WTC11 (cell line): ENCODE measurements around the gene SLC25A24. TPM values are rescaled to one million over a fixed set of nuclear protein-coding genes. Genes with fewer than 3 reads are reported as not detected.

Experiments
- ATAC-seq: fragments of 200-7000 bp; cut with Tn5 transposase; 2 replicates; pipeline ENCODE4 v1.10.0; 2021; ENCODE audit warnings: mild to moderate bottlenecking, moderate library complexity
- CTCF ChIA-PET: fragments of 300-600 bp; sonication (Branson Sonifier 250); formaldehyde crosslinking; loops from one replicate; lab custom pipeline; 2021; ENCODE audit warnings: antibody characterized with exemption; lab: Charles Lee
- POLR2A ChIA-PET: fragments of 350-600 bp; sonication (Branson Sonifier 250); formaldehyde crosslinking; loops from one replicate; lab custom pipeline; 2021; ENCODE audit warnings: antibody characterized with exemption; lab: Charles Lee
- DNase-seq: peaks from one replicate; pipeline ENCODE4 v3.0.0; 2021; ENCODE audit warnings: low spot score
- H3K27ac Mint-ChIP-seq: 2 replicates; pipeline ENCODE4 v1.8.0; 2021; ENCODE audit warnings: mixed read lengths
- H3K27me3 Mint-ChIP-seq: 2 replicates; pipeline ENCODE4 v1.8.0; 2021; ENCODE audit warnings: low read depth, mild to moderate bottlenecking, moderate library complexity, mixed read lengths
- H3K36me3 Mint-ChIP-seq: 2 replicates; pipeline ENCODE4 v1.8.0; 2021; ENCODE audit warnings: mixed read lengths
- H3K4me1 Mint-ChIP-seq: 2 replicates; pipeline ENCODE4 v1.8.0; 2022; ENCODE audit warnings: mixed read lengths
- H3K4me3 Mint-ChIP-seq: 2 replicates; pipeline ENCODE4 v1.8.0; 2021; ENCODE audit warnings: mild to moderate bottlenecking, moderate library complexity, mixed read lengths
- H3K9me3 Mint-ChIP-seq: 2 replicates; pipeline ENCODE4 v1.8.0; 2021; ENCODE audit warnings: mixed read lengths
- JAZF1 ChIP-seq: fragments of 250-450 bp; sonication (Bioruptor Pico); IDR thresholded peaks from 2 replicates; pipeline ENCODE4 v1.9.0; 2021; ENCODE audit warnings: moderate library complexity, mild to moderate bottlenecking, inconsistent platforms
- MXD4 ChIP-seq: fragments of 250-450 bp; sonication (Bioruptor Pico); IDR thresholded peaks from 2 replicates; pipeline ENCODE4 v1.8.0; 2021; ENCODE audit warnings: mild to moderate bottlenecking, moderate library complexity, borderline replicate concordance
- SP1 ChIP-seq: sonication (generic); formaldehyde crosslinking; conservative IDR thresholded peaks from 2 replicates; pipeline ENCODE4 v1.8.1; 2022; ENCODE audit warnings: missing genetic modification reagents
- total RNA-seq: library from RNA; stranded (reverse); gene quantifications from 3 replicates; pipeline ENCODE4 v1.2.3, GENCODE V29; 2021
- TF ChIP-seq, protein P1 (sequence below): fragments of 250-450 bp; sonication (Bioruptor Pico); IDR thresholded peaks from 2 replicates; pipeline ENCODE4 v1.9.0; 2021; ENCODE audit warnings: mild to moderate bottlenecking, borderline replicate concordance

SLC25A24 gene
- total RNA-seq, 1 experiment from 2014 or later = 39.1 TPM

DNA sequence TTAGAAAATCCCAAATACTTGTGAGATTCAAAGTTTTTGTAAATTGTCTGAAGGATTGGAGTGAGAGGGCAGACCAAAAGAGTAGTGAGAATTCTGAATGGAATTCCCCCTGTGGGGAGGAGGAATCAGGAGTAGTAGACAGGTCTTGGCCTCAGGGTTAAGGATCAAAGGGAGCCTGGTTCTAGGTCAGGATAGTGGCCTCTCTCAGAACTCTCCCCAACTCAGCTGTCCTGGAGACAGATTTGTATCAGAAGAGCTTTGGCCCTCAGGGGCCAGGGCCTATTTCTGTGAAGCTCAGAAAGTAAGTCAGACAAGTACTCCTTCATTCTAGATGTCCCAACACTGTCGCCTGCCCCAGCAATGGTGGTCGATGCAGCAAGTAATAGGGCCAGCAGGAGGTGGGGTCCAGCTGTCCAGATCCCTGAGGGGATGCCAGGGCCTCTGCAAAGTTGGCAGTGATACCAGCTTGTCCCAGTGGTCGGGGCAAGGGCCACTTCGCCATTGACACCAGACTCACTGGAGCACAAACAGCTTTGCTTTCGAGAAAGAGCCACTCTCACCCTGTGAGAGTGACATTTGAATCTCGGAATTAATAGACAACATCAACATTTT lies 115.2 kb downstream of the SLC25A24 start:
- no peak overlapping the region for H3K27ac Mint-ChIP-seq
- CTCF ChIA-PET = no interaction called here
- no peak overlapping the region for H3K4me3 Mint-ChIP-seq
- H3K36me3 Mint-ChIP-seq = no peaks in the 10 kb centered on the region
- TF ChIP-seq JAZF1 (CRISPR knock-in tag) (no peak), MXD4 (CRISPR knock-in tag) (no peak), SP1 (CRISPR knock-in tag) (no peak)
- TF ChIP-seq, protein P1, sequence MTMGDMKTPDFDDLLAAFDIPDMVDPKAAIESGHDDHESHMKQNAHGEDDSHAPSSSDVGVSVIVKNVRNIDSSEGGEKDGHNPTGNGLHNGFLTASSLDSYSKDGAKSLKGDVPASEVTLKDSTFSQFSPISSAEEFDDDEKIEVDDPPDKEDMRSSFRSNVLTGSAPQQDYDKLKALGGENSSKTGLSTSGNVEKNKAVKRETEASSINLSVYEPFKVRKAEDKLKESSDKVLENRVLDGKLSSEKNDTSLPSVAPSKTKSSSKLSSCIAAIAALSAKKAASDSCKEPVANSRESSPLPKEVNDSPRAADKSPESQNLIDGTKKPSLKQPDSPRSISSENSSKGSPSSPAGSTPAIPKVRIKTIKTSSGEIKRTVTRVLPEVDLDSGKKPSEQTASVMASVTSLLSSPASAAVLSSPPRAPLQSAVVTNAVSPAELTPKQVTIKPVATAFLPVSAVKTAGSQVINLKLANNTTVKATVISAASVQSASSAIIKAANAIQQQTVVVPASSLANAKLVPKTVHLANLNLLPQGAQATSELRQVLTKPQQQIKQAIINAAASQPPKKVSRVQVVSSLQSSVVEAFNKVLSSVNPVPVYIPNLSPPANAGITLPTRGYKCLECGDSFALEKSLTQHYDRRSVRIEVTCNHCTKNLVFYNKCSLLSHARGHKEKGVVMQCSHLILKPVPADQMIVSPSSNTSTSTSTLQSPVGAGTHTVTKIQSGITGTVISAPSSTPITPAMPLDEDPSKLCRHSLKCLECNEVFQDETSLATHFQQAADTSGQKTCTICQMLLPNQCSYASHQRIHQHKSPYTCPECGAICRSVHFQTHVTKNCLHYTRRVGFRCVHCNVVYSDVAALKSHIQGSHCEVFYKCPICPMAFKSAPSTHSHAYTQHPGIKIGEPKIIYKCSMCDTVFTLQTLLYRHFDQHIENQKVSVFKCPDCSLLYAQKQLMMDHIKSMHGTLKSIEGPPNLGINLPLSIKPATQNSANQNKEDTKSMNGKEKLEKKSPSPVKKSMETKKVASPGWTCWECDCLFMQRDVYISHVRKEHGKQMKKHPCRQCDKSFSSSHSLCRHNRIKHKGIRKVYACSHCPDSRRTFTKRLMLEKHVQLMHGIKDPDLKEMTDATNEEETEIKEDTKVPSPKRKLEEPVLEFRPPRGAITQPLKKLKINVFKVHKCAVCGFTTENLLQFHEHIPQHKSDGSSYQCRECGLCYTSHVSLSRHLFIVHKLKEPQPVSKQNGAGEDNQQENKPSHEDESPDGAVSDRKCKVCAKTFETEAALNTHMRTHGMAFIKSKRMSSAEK (CRISPR knock-in tag) = no peak
- TF ChIP-seq, all 79 proteins: peak for 0
- POLR2A ChIA-PET = no interaction called here
- DNase-seq (no peak), ATAC-seq (no peak)
- Mint-ChIP-seq H3K9me3 (no peaks in the 10 kb centered on the region), H3K27me3 (no peaks in the 10 kb centered on the region), H3K4me1 (peaks cover 10% of the 10 kb centered on the region)

Other genes with a start within 250 kb of the SLC25A24 start
- 7.7 to 10.0 TPM (median 8.3 TPM) in 3 replicates for gene VAV3, start 235.2 kb downstream of the SLC25A24 start, total RNA-seq
- gene NBPF4, start 43.7 kb upstream of the SLC25A24 start, total RNA-seq = not detected in 3 replicates
- gene NBPF6, start 250.0 kb upstream of the SLC25A24 start, total RNA-seq = not detected in 3 replicates